MM.1S (cell line): ENCODE results near the gene CLTA.

Experiments
- EZH2 ChIP-seq: fragments of 300-600 bp; sonication (generic); optimal IDR thresholded peaks from 2 replicates; pipeline ENCODE3; 2017; ENCODE audit warnings: low read depth, mild to moderate bottlenecking, antibody characterized with exemption, low read length, mixed read lengths
- EZH2phosphoT487 ChIP-seq: fragments of 300-600 bp; sonication (generic); IDR thresholded peaks from 2 replicates; pipeline ENCODE4 v1.6.1; 2018; ENCODE audit warnings: antibody characterized with exemption, low read length
- TF ChIP-seq, protein P1 (sequence below): fragments of 300-600 bp; sonication (generic); IDR thresholded peaks from 2 replicates; pipeline ENCODE4 v1.5.1; 2016; ENCODE audit warnings: antibody characterized with exemption, low read length, mixed read lengths

DNA sequence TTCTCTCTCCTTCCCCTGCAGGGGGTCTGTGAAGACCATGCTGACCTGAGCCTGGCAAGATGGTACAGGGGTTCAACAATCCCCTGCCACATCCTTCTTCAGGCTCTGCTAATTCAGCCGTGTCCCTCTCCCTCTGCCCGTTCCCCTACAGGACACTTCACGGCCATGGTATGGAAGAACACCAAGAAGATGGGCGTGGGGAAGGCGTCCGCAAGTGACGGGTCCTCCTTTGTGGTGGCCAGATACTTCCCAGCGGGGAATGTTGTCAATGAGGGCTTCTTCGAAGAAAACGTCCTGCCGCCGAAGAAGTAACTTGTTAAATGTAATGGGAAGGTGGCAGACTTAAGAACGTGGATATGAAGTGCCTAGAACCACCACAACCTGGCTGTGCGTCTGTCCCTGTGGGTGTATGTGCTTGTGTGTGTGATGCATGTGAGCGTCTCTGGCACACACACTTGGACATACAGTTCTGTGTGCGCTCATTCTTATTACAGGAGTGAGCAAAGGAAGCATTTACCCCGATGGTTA is 28.4 kb upstream of the CLTA start:
- TF ChIP-seq, protein P1, sequence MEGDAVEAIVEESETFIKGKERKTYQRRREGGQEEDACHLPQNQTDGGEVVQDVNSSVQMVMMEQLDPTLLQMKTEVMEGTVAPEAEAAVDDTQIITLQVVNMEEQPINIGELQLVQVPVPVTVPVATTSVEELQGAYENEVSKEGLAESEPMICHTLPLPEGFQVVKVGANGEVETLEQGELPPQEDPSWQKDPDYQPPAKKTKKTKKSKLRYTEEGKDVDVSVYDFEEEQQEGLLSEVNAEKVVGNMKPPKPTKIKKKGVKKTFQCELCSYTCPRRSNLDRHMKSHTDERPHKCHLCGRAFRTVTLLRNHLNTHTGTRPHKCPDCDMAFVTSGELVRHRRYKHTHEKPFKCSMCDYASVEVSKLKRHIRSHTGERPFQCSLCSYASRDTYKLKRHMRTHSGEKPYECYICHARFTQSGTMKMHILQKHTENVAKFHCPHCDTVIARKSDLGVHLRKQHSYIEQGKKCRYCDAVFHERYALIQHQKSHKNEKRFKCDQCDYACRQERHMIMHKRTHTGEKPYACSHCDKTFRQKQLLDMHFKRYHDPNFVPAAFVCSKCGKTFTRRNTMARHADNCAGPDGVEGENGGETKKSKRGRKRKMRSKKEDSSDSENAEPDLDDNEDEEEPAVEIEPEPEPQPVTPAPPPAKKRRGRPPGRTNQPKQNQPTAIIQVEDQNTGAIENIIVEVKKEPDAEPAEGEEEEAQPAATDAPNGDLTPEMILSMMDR: no peak
- TF ChIP-seq EZH2phosphoT487 (no peak), EZH2 (no peak)
